HG03103 (cell line): ENCODE measurements around the gene C10orf53.
"Not testable (repeated sequence)": the region's sequence is repeated elsewhere in the genome, so short reads cannot be mapped to it uniquely, and the experiment has no call there.

Experiments
- ATAC-seq: cut with Tn5 transposase; IDR thresholded peaks from one replicate; pipeline ENCODE4 v1.9.1; 2021; ENCODE audit warnings: low read depth; ENCODE audit not compliant: unreplicated experiment

C10orf53 gene

DNA sequence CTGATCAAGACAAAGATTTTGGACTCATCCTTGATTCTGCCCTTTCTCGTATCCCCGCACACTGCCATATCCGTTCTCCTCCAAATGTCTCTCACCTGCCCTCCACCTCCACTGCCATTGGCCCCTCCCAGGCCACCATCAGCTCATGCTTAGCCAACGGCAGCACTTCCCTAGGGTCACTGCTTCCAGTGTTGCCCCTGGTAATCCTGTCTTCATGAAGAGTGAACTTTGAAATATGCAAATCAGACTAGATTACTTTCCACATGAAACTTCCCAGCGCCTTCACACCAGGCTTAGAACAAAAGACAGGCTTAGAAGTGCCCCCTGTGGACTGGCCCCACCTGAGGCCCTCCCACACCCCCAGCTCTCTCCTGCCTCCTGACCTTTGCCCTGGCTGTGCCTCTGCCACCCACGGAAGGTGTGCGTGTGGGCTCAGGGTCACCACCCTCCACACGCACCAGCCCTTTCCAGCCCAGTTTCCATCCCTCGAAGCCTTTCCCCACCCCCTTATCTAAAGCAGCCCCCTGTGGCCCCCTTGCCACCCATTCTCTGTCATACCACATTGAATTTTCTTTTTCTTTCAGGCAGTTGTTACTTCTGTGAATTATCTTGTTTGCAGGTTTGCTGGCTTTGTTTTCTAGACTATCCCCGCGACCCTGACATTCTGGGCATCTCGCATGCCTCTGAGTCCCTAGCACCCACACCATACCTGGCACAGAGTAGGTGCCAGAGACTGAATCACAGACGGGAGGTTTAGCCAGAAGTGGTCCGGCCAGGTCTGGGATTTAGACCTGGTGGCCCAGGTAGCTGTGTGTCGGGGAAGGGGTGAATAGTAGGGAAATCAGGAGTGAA lies 26.8 kb upstream of the C10orf53 start:
- ATAC-seq: no peak

- no peak for ATAC-seq
Measured at GRCh38 chr10:49653273-49653929, 26.1 kb upstream of the C10orf53 start.

DNA sequence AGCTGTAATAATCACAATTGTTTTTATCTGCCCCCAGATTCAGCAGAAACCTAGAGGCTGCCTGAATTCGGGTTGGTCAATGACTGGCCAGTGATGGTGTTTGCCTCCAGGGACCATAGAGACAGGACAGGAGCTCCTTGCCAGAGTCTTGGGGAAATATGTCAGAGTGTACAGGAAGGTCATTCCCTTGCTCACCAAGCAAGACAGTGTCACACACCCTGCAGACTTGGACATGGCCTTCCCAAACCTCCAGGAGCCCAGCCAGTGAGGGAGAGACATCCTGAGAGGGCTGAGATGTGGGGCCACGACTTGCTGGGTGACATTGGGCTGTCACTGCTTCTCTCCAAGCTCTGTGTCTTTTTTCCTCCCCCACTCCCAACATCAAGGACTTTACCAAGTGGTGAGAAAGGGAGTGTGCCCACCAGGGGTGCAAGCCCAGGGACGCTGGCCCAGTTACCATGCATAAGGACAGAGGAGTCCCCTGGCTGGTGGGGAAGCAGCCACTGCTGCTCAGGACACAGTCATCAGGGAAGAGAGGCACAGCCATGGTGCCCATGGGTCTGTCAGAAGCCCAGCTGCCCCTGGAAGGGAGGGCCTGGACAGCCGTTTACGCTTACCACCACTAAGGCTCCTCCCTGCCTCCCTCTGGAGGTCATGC lies 25.3 kb upstream of the C10orf53 start:
- no peak for ATAC-seq

- no peak for ATAC-seq
Measured at GRCh38 chr10:49655099-49655498, 24.4 kb upstream of the C10orf53 start.

GRCh38 chr10:49656845-49657493 lies 22.5 kb upstream of the C10orf53 start:
- ATAC-seq: no peak

DNA sequence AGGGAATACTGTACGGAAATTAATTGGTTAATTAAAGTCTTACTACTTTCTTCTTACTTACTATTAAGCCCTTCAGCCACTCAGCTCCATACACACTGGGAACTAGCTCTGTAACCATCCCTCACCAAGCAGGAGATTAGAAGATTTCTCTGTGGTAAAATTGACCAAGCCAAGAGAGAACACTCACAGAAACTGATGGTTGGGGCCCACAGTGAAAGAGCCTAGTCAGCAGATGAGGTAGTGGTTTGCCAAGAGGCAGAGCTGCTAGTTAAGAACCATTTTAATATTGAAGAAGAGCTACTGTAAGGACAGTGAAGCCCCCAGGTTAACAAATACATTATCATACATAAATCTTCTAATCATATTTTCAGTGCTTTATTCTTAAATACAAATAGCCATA lies 21.8 kb upstream of the C10orf53 start:
- no peak for ATAC-seq

- ATAC-seq: no peak
Measured at GRCh38 chr10:49661140-49661856, 18.2 kb upstream of the C10orf53 start.

GRCh38 chr10:49662169-49662830 lies 17.2 kb upstream of the C10orf53 start:
- no peak for ATAC-seq

- ATAC-seq: no peak
Measured at GRCh38 chr10:49663596-49663995, 15.9 kb upstream of the C10orf53 start.

DNA sequence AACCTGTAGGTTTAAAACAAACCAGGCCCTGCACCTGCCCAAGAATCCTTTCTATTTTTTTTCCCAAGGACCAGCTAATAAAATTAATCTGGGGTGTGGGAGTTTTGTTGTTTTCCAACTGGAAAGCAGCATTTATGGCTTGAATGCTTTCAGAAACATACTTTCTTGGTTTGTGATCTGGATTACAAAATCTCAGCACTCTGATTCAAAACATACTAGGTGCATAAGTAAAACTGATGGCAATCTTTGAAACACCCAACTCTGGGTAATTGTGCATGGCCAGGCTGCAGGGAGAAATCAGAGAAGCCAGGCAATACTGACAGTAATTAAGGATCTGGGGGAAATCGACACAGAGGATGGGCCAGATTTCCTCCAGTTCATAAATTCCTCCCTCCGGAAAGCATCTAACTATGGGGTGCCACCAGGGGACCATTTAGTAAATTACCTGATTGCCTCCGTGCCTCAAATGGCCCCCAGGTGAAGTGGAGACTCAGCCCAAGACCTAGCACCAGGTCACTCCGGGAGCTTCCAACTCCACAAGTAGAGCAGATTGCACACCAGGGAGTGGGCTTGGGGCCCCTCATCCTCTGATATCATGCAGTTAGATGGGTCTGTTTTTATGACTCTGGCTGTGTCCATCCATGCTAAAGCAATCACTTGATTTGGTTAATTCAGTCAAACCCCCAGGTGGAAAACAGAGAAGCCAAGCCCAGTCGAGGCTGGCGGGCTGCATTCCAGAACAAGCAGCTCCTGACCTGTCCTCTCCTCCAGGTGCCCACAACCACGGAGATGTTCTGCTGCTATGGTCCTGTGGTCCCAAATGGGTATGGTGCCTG lies 15.2 kb upstream of the C10orf53 start:
- ATAC-seq: no peak

DNA sequence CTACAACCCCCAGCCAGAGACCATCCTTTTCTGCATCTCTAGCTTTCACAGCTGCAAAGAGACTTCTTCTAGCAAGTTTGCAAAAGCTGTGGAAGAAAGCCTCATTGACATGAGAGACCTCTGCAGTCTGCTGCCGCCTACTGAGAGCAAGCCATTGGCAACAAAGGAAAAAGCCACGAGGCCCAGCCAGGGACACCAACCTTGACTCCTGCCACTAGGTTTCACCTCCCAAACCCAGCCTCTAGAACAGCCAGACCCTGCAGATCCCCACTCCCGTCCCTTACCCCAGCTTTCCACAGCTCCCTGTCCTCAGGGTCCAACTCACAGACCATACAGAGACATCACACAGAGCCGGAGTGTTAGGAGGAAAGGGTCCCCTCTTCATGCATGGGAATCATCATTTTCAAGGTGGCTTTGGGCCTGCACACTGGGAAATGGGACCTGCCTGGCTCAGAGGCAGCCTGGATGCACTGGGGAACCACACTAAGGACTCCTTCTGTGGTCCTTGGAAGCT lies 14.6 kb upstream of the C10orf53 start:
- ATAC-seq: no peak

DNA sequence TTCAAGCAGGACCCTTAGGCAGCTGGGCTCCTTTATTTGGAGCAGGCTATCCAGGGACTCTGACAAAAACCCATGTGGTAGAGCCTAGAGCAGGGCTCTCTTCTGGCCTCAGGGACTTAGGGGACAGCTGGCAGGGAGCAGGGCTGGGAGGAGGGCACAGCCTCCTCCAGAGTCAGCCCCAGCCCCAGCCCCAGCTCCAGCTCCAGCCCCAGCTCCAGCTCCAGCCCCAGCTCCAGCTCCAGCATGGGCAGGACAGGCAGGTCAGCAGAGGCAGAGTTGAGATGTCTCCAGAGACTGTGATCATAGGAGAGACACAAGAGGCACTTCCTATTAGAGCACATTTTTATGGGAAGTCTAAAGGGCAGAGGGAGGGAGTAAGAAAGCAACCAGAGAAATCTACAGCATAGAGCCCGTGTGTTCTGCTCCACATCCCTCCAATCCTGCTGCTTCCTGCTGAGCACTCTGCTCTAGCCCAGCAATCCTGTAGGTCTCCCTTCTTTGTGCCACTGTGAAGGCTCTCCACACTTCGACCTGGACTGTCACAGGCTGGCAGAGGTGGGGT lies 13.3 kb upstream of the C10orf53 start:
- no peak for ATAC-seq

DNA sequence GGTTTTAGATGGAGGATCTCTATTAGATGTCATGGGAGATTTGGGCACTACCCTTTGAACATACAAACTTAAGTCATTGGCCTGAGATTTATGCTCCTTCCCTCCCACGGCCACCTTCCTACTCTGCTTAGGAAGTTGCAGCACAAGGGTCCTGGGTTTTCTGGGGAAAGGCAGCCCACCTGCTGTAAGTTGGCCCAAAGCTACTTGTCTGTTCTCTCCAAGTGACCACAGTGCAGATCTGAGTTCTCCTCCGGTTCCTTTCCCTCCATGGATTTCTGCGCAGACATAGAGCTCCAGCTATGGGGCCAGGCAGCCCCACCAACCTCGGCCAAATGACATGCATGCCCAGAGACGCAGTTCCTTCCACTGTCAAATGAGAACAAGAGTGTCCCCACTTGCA lies 12.8 kb upstream of the C10orf53 start:
- no peak for ATAC-seq

DNA sequence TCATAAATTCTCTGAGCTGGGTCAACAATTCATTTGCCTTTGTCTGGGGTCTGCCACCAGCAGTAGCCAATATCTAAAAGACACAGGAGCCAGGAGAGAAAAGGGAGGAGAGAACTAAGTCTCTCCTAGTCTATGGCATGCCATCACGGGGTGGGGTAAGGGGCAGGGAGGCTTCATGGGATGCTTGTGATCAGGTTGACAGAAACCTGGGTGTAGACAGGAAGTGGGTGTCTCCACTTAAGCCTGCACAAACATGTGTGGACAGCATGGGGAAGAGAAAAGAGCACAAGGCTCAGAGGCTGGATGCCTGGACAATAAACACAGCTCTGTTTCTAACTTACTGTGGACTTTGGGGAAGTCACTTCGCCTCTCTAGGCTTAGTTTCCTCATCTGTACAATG lies 11.5 kb upstream of the C10orf53 start:
- no peak for ATAC-seq

- ATAC-seq: no peak
Measured at GRCh38 chr10:49668684-49669083, 10.8 kb upstream of the C10orf53 start.

DNA sequence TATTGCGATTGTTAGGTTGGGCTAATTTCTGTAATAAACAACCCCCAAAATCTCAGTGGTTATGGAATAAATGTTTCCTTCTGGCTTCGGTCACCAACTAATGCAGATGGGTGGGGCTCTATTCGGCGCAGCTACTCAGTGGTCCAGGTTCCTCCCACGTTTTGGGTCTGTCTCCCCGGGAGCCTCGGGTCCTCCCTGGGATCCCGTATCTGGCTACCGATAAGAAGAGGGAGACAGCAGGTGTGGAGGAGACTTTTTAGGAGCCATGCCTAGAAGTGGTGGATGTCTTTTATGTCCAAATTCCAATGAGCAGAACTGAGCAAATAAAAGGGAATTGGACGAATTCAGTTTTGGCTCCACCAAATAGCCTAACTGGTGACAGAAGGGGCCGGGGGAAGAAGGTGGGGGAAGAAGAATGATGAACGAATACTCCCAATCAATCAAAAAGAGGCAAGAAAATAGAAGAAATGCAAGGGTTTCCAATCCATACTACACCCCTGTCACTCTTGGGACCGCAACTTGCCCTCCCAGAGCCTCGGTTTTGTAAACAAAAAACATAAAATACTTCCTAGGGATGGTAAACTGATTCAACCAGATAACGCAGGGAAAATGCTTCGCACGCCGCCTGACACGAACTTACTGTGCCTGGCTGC lies 498 bp upstream of the C10orf53 start:
- no peak for ATAC-seq

DNA sequence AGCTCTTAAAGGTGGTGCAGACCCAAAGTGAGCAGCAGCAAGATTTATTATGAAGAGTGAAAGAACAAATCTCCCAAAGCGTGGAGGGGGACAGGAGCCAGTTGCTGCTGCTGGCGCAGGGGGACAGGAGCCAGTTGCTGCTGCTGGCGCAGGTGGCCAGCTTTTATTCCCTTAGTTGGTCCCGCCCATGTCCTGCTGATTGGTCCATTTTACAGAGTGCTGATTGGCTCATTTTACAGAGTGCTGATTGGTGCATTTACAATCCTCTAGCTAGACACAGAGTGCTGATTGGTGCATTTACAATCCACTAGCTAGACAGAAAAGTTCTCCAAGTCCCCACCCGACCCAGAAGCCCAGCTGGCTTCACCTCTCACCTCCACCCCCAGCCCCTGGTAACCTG lies 3.0 kb downstream of the C10orf53 start:
- not testable (repeated sequence) for ATAC-seq

- no peak for ATAC-seq
Measured at GRCh38 chr10:49682879-49683278, 3.4 kb downstream of the C10orf53 start.
